ENCODE results near the gene UBXN6.

The UBXN6 gene

DNA sequence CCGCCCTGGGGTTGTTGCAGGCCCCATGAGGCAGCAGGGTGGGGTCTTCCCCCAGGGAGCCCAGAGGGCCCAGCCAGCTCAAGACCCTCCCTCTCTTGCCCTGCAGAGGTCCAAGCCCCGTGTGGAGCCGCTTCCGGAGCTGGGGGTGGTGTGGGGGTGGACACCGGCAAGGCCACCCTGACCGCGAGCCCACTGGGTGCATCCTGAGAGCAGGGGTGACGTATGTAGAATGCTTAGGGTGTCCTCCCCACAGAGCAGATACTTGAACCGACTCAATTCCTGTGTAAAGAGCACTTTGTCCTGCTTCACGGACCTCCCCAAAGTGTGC lies 14.8 kb downstream of the UBXN6 start:
- no peak for DNase-seq (ENCODE audit: low read depth in 2 of 3, low spot score in 1 of 3)

DNA sequence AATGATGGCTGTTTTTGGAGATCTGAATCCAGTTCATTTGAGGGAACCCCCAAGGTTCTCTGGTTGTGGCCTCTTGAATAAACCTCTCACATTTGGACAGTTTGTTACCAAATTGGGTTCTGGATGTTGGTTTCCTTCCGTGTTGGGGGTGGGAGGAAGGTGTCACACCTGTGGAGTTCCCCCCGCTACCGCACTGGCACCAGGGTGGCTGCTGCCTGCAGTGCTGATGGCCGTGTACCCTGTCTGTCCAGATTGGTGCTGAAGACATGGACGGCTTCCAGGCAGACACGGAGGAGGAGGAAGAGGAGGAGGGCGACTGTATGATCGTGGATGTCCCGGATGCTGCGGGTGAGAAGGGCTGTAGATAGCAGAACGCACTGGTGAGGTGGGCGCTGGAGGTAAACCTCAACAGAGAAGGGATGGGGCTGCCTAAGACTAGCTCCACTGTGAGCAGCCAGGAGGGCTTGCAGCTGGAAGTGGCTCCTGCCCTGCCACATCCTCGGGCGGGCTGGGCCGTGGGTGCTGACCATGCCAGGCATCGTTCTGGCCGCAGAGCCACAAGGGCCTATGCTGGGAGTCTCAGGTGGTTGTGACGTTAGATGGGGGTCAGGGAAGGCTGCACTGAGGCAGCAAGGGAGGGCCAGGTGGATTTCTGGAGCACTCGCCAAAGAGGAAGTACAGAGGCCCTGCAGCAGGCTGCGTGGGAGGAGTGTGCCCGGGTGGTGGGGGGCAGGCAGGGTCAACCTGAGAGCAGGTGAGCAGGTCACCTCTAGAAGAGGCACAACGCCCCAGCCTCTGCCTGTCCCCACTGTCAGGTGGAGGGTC lies 15.4 kb downstream of the UBXN6 start:
- DNase-seq (ENCODE audit: low read depth in 2 of 3, low spot score in 1 of 3), result no peak

DNA sequence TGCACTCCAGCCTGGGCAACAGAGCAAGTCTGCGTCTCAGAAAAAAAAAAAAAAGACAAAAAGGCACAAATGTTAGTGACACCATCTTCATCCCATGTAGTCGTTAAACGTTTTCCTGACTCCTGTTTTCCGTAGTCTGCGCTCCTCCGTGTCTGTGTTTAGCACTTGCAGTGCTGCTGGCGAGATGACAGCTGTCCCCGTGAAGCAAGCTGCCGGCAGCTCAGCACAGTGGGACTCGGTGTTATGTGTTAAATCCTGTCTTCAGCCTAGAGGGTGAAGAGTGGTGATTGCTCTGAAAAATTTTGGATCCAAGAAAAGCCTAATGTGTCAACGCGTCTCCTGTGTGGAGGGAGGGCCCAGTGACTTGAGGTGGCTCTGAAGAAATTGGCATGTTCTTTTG lies 18.4 kb downstream of the UBXN6 start:
- no peak for DNase-seq (ENCODE audit: low read depth in 2 of 3, low spot score in 1 of 3)

DNA sequence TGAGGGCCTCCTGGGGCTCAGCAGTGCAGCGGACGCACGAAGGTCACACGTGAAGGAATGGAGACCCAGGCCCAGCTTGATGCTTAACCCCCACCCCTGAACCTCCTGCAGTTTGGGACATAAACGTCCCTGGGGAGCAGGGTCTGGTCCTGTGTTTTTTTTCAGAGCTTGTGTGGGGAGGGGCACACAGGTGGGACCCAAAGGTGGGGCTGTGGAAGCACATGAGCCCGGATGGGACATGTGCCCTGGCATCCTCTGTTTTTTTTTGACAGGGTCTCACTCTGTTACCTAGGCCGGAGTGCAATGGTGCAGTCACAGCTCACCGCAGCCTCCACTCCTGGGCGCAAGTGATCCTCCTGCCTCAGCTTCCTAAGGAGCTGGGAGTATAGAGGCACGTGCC lies 20.5 kb downstream of the UBXN6 start:
- no peak for DNase-seq (ENCODE audit: low read depth in 2 of 3, low spot score in 1 of 3)

DNA sequence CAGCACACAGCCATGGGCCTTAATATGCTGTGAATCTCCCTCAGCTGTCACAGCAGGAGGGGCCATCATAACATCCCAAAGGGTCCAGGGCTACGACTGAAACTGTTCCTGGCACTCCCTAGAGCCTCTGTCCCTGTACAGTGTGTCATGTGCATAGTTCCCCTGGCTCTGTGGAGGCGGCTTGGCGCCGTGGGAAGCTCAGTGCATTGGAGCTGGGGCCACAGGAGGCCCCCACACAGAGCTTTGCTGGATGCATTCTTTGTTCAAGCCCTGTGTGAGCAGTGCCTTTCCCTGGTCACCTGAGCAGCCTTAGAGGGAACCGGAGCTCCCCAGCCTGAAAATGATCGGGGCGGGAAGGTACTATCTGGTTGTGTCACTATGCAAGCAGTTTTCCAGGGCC lies 21.4 kb downstream of the UBXN6 start:
- no peak for DNase-seq (ENCODE audit: low read depth in 2 of 3, low spot score in 1 of 3)

DNA sequence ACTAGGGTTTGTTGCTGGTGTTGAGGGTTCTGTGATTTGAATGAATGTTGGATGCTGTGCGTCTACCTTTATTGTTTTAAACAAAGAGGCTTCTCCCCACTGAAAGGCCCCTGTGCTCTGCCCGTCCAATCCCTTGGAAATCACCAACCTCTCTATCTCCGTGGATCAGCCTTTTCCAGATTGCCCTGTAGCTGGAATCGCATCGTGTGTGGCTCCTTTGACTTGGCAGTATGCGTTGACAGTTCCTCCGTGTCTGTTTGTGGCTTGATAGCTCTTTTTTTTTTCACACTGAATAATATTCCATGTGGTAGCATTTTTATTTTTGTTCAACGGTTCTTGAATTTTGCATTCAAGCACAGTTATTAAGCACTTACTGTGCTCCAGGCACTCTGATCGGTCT lies 23.2 kb downstream of the UBXN6 start:
- DNase-seq (ENCODE audit: low read depth in 2 of 3, low spot score in 1 of 3), result no peak

DNA sequence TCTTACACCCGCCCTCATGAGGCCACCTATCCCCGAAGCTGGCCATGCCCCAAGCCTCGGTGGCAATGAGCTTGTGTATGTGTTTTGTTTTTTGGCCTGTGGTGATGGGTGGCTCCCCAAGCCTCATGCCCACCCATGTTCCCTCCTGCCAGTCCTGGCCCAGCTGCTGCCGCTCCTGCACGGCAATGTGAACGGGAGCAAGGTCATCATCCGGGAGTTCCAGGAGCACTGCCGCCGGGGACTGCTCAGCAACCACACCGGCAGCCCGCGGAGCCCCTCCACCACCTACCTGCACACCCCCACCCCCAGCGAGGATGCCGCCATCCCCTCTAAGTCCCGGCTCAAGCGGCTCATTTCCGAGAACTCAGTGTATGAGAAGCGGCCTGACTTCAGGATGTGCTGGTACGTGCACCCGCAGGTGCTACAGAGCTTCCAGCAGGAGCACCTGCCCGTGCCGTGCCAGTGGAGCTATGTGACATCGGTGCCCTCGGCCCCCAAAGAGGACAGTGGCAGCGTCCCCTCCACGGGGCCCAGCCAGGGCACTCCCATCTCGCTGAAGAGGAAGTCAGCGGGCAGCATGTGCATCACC lies 24.6 kb downstream of the UBXN6 start:
- no peak for DNase-seq (ENCODE audit: low read depth in 2 of 3, low spot score in 1 of 3)

DNA sequence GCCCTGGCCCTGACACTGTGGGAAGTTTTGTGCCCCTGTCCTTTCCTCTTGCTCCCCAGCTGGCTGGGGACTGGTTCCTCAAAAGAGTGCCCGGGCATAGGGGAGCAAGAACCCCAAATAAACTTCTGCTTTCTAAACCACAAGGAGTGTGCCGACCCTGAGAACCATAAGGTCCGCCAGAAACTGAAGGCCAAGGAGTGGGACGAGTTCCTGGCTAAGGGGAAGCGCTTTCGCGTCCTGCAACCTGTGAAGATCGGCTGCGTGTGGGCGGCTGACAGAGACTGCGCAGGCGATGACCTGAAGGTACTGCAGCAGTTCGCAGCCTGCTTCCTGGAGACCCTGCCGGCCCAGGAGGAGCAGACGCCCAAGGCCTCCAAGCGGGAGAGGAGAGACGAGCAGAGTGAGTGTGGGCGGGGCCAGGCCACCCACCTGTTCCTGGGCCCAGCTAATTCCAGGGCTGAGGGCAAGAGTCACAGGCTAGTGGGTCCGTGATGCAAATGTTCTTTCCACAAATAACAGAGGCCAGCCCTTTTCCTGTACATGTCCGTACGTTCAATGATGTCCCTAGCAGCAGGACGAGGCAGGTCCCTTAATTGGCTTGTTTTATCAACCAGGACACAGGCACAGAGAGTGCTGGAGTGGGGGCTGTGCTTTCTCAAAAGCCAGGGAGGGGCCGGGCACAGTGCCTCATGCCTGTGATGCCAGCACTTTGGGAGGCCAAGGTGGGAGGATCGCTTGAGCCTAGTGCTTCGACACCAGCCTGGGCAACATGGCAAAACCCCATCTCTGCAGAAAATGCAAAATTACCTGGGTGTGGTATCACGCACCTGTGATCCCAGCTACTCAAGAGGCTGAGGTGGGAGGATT lies 25.6 kb downstream of the UBXN6 start:
- no peak for DNase-seq (ENCODE audit: low read depth in 2 of 3, low spot score in 1 of 3)

DNA sequence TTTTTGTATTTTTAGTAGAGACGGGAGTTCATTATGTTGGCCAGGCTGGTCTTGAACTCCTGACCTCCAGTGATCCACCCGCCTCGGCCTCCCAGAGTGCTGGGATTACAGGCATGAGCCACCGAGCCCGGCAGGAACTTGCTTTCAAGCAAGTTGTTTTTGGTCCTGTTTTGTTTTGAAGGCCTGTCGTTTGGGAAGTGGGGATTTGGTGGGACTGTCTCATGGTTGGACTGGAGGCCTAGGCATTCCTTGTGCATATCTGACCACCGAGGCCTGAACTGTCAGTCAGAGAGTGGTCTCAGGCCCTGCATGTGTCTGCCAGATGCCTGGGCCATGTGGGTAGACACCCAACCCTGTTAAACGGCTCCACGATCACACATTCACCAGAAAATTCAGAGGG lies 26.3 kb downstream of the UBXN6 start:
- no peak for DNase-seq (ENCODE audit: low read depth in 2 of 3, low spot score in 1 of 3)

DNA sequence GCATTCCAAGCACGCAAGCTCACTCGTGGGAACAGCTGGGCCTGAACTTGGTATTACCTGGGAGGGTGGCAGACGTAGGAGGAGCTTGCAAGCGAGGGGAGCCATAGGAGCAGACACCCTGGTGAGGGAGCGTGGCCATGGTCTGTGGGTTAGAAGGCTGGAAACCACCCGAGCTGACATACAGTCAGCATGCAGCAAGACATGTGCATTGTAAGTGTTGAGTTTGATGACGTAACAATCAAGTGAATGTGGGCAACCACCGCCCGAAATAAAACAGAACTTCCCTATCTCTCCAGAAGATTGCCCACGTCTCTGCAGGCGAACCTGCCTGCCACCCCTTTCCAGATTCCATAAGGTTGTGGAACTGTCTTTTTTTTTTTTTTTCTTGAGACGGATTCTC lies 26.8 kb downstream of the UBXN6 start:
- DNase-seq (ENCODE audit: low read depth in 2 of 3, low spot score in 1 of 3), result no peak

DNA sequence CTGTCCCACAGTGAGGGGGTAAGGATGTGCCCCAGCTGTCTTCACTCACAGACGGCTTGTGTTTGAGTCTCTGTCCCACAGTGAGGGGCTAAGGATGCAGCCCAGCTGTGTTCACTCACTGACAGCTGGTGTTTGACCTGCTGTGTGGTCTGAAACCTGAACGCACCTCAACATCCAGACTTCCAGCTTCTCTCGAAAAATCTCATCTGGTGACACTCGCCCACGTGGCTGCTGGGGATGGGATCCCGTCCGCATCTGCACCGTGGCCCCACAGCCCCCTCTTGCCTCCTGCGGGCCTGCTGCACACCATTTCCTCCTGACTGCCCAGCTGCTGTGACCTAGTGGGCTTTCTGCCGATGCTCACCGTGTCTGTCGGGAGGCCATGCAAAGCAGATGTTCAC lies 27.8 kb downstream of the UBXN6 start:
- no peak for DNase-seq (ENCODE audit: low read depth in 2 of 3, low spot score in 1 of 3)

DNA sequence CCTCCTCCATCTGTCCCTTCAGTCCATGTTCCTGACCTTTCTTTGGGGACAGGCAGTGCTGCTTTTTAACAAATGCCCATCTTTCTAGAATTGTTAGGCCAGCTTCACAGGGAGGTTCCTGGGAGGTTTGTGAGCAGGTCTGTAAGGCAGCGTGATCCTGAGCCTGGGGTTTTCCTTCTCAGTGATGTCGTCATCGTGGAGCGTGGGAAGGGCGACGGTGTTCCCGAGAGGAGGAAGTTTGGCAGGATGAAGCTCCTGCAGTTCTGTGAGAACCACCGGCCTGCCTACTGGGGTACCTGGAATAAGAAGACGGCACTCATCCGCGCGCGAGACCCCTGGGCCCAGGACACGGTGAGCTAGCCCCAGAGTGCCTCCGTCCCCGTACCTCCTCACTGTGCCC lies 28.3 kb downstream of the UBXN6 start:
- DNase-seq (ENCODE audit: low read depth in 2 of 3, low spot score in 1 of 3), result no peak

DNA sequence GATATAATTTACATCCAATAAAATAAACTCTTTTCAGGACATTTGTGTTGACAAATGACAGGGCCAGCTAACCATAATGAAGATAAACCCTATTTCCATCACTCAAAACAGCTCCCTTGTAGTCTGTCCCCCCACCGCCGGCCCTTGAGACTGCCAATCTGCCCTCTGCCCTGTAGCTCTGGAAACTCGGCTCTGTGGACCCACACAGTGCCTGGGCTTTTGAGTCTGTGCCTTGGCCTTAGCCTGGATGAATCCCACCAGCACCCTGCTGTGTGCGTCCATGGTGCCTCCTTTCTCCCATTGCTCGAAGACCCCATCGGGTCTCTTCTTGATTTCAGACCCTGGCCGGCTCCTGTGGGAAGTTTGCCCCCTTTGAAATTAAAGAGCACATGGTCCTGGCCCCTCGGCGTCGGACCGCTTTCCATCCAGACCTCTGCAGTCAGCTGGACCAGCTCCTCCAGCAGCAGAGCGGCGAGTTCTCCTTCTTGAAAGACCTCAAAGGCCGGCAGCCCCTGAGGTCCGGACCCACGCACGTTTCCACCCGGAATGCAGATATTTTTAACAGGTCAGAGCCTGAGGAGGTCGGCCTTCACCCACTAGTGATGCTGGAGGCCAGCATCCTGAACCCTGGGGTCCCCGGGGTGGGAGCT lies 29.1 kb downstream of the UBXN6 start:
- no peak for DNase-seq (ENCODE audit: low read depth in 2 of 3, low spot score in 1 of 3)

DNA sequence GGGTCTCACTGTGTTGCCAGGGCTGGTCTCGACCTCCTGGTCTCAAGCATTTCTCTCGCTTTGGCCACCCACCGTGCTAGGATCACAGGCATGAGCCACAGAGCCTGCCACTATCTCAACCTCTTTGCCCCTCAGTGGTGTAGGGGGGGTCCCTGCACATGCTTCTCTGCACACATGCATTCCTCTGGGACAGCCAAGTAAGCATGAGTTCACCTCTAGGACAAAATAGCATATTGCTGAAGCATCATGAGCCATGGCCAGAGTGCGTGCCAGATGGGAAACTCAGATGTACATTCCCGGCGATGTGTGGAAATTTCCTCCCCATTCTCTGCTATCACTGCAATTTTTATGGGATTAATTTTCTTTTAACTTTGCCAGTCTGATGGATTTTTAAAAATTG lies 32.1 kb downstream of the UBXN6 start:
- no peak for DNase-seq (ENCODE audit: low read depth in 2 of 3, low spot score in 1 of 3)

DNA sequence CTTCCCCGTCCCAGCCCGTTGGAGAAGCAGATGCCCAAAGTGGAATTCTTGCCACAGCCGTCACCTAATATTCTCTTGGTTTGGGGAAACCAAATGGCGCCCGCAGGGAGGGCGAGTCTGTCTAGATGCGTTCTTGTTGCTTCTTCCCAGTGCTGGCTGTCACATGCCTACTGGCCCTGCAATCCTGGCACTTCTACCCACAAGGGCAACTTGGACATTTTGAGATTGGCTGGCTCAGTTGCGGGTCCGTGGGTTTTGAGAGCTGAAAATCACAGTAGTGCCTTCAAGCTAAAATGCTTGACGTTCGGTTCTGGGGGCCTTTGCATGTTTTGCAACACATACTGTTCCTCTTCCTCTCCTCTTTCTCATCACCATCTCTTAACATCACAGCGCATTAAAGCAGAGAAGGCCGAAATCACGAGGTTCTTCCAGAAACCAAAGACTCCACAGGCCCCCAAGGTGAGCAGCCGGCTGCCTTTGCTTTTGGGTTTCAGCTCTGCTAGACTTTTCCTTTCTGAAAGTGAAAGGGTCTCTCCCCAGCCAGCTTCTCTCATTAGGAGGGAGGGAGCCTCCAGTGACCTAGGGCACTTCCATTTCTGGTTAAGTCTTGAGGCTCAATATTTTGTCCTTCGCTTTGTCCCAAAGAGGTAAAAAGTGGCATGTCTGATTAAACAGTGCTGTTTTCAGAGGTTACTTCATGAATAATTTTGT lies 34.0 kb downstream of the UBXN6 start:
- no peak for DNase-seq (ENCODE audit: low read depth in 2 of 3, low spot score in 1 of 3)

DNA sequence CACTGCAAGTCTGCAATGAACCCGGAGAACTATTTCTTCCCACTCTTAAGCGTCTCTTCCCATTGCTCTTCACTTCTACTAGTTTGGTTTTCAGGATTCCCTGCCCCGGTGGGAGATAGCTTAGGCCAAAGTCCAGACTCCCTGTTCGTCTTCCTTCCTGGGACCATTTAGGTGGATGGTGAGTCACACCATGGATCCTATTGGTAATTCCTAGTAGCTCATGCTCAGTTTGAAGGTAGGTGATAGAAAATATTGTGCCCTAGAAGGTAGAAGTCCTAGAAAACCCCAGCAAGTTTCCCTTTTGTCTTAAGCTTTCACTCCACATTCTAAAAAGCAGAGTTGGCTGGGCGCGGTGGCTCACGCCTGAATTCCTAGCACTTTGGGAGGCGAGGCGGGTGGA lies 41.3 kb downstream of the UBXN6 start:
- DNase-seq (ENCODE audit: low read depth in 2 of 3, low spot score in 1 of 3), result no peak

DNA sequence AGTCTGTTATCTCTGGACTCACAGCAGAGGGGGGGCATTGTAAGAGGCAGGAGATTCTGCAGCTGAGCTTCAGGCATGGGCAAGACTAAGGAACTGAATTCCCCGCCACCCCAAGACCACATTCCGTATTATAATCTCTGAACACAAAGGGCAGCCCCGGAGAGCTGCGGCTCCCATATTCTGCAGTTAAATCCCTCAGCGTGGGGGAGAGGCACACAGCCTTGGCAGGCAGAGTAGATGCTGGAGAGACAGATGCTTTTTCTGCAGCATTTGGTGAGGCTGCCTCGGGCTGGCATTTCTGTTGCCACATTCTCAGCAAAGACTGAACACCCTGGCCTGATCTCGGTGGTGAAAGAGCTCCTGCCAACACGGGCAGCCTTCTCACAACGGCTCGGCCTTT lies 42.2 kb downstream of the UBXN6 start:
- no peak for DNase-seq (ENCODE audit: low read depth in 2 of 3, low spot score in 1 of 3)

DNA sequence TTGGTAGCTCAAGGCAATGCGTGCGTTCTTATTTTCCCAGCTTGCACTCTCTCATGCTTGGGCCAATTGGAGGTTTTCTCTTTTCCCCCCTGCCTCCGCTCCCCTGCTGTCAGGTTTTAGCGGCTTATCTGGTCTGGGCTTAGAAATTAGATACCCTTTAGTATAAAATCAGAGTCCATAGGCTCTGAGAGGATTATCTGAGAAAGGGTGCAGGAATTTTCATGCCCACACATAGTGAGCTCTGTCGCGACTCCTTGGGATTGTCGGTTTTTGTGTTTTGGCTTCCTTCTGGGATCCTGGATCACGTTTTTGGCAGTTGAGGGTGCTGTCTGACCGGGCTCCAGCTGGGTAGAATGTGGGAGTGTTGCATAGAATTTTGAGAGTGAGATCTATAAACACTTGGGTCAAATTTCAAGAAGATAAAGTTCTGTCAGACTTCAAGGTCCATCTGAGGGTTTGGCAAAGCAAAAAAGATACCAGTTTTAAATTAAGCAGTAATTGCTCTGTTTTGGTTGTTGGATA lies 42.7 kb downstream of the UBXN6 start:
- DNase-seq (ENCODE audit: low read depth in 2 of 3, low spot score in 1 of 3), result no peak

DNA sequence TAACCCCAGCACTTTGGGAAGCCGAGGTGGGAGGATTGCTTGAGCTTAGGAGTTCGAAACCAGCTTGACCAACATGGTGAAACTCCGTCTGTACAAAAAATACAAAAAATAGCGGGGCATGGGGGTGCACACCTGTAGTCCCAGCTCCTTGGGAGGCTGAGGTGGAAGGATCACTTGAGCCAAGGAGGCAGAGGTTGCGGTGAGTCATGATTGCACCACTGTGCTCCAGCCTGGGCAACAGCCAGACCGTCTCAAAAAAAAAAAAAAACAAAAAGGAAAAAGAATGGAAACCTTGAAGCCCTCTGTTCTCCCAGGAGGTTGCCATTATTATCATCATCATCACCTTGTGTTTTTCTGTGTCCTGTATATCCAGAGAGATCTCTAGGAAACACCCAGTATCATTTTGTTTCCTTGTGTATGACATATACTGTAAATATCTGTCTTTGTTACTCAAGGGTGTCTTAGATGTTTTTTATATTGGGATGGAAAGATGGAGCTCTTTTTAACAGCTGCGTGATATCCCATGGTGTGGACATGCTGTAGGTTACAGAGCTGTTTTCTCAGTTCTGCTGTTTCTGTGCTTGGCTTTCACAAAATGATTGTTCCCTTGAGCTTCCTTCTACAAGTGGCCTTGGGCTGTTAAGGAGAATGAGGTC lies 43.3 kb downstream of the UBXN6 start:
- no peak for DNase-seq (ENCODE audit: low read depth in 2 of 3, low spot score in 1 of 3)

DNA sequence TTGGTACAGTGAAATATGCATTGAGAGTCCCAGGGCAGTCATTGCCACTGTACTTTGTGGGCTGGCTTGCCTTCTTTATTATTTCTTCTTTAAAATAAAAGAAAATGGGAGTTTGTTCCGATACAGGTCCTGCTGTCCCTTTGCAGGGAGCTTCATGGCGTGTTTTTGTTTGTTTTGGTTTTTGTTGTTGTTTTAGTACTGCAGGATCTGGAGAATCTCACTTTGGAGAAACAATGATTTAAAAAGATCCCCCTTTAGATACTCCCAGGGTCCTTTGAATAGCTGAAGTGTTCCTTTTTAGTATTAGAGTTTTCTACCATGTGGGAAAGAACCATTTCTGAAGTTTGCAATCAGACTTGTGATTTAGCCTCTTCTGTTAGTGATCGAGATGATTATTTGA lies 44.0 kb downstream of the UBXN6 start:
- DNase-seq (ENCODE audit: low read depth in 2 of 3, low spot score in 1 of 3), result no peak
